Activated CD4-positive, alpha-beta T cell treated with anti-CD3 and anti-CD28 coated beads, Interleukin-2, Interleukin-4, amounts not matched to agents 100 ng/mL and 50 ng/mL, durations not matched to agents 16 hours and 8 hours (primary cell): ENCODE data around the gene MAP4K2.

Experiments used
- DNase-seq: peaks from one replicate; pipeline ENCODE4 v3.0.0-alpha.2; 2020; ENCODE audit warnings: low spot score

The MAP4K2 gene

GRCh38 chr11:64754124-64754918 is 48.7 kb downstream of the MAP4K2 start:
- no peak for DNase-seq

GRCh38 chr11:64753380-64754123 is 49.5 kb downstream of the MAP4K2 start:
- no peak for DNase-seq

- no peak for DNase-seq
Observed at GRCh38 chr11:64753019-64753379, 50.0 kb downstream of the MAP4K2 start.

GRCh38 chr11:64752175-64752970 is 50.6 kb downstream of the MAP4K2 start:
- no peak for DNase-seq

GRCh38 chr11:64751580-64751979 is 51.4 kb downstream of the MAP4K2 start:
- no peak for DNase-seq

DNA sequence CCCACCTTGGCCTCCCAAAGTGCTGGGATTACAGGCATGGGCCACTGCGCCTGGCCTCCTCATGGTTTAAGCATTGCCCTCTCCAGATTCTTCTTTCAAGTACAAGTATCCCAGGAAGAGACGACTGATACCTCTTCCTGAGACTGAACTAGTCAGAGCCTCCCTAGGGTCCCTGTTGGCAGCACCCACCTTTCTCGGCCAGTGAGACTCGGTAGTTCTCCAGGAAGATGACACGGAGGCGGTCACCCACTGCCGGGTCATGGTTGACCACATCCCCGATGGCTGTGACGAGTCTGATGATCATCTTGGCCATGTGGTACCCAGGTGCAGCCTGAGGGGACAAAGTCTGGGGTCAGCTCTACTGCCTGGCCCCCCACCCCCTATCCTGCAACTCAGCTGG is 51.9 kb downstream of the MAP4K2 start:
- no peak for DNase-seq

GRCh38 chr11:64750361-64751054 is 52.5 kb downstream of the MAP4K2 start:
- no peak for DNase-seq

DNA sequence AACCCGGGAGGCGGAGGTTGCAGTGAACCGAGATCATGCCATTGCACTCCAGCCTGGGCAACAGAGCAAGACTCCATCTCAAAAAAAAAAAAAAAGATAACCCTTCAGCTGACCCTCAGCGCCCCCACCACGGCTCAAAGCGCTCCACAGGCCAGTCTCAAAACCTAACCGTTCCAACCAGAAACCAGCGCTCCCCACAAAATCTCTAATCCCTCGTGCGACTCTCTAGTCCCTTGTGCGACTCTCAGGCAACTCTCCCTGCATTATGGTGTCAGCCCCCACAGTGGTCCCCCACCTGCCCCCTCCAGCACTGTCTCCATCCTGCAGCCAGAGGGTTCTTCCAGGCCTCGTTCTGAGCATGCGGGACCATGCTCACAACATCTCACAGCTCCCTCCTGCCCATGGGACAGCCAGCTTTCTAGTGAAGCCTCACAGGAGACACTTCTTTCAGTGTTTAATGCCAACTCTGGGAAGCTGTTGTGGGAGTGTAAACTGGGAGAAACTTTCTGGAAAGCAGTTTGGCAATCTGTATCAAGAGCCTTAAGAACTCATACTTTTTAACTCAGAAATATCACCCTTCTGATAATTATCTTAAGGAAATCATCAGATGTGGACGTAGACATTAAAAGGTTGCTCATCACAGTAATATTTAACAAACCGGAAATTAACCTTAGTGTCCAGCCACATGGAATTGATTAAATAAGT is 54.9 kb downstream of the MAP4K2 start:
- DNase-seq = no peak

- no peak for DNase-seq
Observed at GRCh38 chr11:64746486-64746885, 56.5 kb downstream of the MAP4K2 start.

GRCh38 chr11:64745521-64746328 is 57.3 kb downstream of the MAP4K2 start:
- DNase-seq = peak; percentile 72

DNA sequence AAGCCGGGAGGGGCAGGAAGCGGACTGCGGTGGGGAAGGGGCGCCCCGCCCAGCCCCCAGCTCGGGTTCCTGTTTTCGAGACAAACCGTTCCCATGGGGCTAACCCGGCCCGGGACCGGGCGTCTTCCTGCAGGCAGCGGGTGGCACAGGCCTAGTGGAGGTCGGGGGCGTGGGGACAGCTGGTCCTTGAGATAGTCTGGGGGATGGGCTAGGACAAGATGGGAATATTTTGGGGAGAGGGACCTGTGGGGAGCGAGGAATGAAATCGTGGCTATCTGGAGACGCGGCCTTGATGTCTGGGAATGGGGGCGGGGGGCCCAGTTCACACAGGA is 57.9 kb downstream of the MAP4K2 start:
- DNase-seq = peak; percentile 74

GRCh38 chr11:64744544-64745188 is 58.3 kb downstream of the MAP4K2 start:
- no peak for DNase-seq

DNA sequence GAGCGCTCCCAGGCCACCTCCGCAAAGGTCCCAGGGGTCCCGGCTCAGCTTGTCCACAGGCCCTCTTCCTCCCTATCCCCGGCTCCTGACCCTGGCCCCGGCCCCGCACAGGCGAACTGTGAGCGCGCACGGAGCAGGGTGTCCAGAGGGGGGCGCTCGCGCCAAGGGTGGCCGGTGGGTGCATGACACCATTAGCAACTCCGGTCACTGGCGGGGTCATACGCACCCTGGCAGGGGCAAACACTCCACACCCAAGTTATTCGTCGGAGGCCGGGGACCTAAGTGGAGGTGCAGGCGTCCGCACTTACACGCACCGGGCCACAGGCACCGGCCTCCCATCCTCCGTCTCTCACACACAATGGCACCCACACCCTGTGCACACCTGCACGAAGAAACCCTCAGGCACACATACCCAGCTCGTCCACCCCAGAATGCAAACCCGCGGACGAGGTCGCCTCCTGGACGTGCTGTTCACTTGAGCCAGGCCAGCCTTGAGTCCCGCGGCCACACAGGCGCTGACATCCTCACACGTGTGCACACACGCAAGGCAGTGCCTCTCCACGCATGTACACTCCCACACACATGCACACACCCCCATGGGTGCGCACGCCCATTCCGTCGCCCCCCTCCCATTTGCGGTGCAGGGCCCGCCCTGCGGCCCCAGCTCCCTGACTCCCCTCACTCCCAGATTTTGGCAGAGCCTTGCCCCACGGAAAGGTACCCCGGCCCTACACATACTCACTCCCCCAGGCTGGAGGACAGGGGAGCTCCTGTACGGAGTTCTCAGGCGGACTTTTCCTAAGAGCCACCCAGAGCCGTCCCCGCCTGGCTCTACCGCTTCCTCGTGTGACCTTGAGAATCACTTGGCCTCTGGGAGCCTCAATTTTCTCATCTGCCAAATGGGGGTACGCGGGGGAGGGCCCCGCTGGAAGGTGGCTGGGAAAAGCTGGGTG is 59.1 kb downstream of the MAP4K2 start, which contains the start of gene RASGRP2:
Gene RASGRP2, minus strand, starts transcription at position 552 of the 953 bp plus-strand sequence. CDS start 1,276 bp downstream, outside the sequence.
- peak; percentile 77 for DNase-seq

DNA sequence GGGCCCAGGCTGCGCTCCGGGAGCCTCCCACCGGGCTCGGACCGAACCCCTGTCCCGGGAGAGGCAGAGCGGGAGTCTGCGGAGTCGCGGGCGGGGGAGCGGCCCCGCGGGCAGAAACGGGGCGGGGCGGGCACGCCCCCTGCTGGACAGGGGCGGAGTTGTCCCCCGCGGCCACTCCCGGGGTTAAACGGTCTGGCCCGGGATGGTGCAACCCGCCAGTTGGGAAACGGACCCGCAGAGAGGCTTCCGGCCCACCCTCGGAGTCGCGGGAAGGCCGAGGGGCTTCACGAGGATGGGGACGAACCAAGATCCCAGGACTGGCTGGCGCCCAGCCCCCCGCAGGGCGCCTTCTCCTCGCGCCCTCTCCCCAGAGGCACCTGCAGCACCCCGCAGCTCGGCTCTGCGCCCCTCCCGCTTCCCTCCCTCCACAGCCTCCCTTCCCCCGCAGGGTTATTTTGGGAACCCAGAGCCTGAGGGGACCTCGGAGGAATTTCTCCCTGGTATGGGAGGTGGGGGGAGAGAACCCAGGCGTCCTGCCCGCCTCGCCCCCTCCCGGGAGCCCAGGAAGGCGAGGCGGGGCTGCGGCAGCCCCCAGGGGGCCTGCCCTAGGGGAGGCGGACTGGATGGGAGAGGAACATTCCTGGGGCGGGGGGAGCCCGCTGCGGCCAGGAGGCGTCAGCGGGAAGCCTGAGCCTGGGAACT is 60.0 kb downstream of the MAP4K2 start:
- peak; percentile 66 for DNase-seq

GRCh38 chr11:64742087-64742888 is 60.7 kb downstream of the MAP4K2 start:
- no peak for DNase-seq

DNA sequence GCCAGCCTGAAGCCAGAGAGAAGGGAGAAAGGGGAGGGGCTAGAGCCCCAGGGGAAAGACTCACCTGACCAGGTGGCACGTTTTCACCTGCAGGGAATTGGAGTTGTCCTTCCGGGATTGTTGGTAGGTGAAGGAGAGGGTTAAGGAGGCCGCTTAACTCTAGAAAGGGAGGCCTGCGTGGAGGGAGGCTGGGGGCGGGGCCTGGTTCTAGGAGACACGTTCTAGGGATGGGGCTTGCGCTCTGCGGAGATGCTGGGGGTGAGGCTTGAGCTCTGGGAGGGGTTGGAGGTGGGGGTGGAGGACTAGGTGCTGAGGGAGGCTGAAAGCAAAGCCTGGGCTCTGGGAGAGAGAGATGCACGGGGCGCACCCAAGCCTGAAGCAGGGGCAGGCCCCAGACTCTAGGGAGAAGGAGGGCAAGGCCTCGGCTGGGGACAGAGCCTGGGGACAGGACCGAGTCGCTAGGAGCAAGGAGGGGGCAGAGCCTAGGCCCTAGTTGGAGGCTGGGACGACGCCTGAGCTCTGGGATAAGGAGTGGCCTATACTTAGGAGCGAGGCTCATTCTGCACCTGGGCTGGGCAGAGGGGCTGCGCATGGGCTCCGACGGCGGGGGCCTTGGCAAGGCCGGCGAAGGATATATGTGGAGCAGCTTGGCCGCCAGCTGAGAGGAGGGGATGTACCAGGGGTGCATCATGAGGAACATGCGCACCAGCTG is 61.5 kb downstream of the MAP4K2 start:
- DNase-seq = no peak

- no peak for DNase-seq
Observed at GRCh38 chr11:64739871-64740270, 63.1 kb downstream of the MAP4K2 start.
